GM12892 (cell line): ENCODE measurements around the gene TAS2R14.

Experiments
- DNase-seq: peaks from one replicate; pipeline ENCODE4 v3.0.0; 2011; ENCODE audit not compliant: insufficient read length
- FAIRE-seq: peaks from 2 replicates; lab custom pipeline; 2011; peaks lifted over from hg19 to GRCh38; lab: Jason Lieb, UNC
- POLR2A ChIP-seq: IDR thresholded peaks from 2 replicates; pipeline ENCODE4 v1.6.1; 2011; ENCODE audit warnings: low read depth, low read length, control low read depth
- POLR2AphosphoS5 ChIP-seq: IDR thresholded peaks from 2 replicates; pipeline ENCODE4 v1.6.1; 2011; ENCODE audit warnings: low read depth, low read length, control low read depth
- TAF1 ChIP-seq: IDR thresholded peaks from 2 replicates; pipeline ENCODE4 v1.6.1; 2011; ENCODE audit warnings: low read depth, mild to moderate bottlenecking, control low read depth, low read length, borderline replicate concordance

The TAS2R14 gene

DNA sequence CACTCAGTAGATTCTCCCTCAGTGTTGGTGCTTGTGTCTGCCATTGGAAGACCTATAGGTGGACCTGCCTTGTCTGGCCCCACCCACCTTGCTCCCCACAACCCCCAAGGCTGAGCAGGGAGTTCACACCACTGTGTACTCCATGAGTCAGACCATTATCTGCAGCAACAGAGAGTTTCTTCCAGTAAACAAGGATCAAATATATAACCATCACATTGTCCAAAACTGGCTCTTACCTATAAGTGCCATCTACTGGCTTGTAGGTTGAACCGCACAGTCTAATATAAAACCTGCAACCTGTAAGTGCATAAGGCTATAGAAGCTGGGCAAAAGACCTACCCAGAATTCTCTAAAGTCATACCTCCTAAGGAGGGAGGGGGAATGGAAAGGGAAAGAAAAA lies 37.6 kb downstream of the TAS2R14 start:
- TF ChIP-seq POLR2A: no peak
- TF ChIP-seq TAF1: no peak
- no peak for TF ChIP-seq POLR2AphosphoS5
- DNase-seq: no peak
- no peak for FAIRE-seq

DNA sequence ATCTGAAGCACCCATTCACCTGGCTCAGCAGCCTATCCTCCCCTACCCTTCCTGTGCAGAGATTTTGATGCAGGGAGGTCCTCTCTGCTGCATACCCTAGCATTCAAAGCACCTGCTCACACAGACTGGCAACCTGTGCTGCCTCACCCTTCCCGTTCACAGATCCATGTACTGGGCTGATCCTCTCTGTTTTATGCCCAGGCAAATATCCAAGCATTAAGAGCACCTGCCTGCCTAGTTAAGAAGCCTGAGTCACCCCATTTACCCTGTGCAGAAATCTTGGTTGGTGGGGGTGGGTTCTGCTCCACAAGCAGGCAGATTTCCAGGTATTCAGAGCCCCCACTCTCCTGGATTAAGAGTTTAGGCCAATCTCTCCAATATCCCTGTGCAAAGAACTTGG lies 38.1 kb downstream of the TAS2R14 start:
- no peak for TF ChIP-seq POLR2A
- no peak for TF ChIP-seq TAF1
- TF ChIP-seq POLR2AphosphoS5: no peak
- FAIRE-seq: no peak
- DNase-seq: no peak

GRCh38 chr12:10900530-10900929 lies 38.5 kb downstream of the TAS2R14 start:
- no peak for FAIRE-seq
- TF ChIP-seq POLR2A (no peak), TAF1 (no peak)
- DNase-seq: no peak

DNA sequence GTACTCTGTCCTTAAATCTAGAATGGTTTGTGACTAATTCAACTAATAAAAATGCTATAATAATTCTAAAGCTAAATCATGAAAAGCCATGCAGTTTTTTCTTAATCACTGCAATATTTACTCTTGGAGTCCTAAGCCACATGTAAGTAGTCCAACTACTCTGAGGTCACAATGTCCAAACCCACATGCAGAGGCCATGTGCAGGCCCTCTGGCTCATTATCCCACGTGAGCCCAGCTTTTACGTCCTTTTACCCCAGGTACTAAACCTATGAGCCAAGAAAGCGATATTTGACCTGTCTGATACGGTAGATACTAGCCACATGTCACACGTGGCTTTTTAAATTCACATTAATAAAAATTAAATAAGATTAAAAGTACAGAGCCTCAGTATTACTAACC lies 42.2 kb downstream of the TAS2R14 start:
- no peak for FAIRE-seq
- no peak for DNase-seq
- TF ChIP-seq POLR2AphosphoS5: no peak

GRCh38 chr12:10891937-10892336 lies 47.1 kb downstream of the TAS2R14 start:
- FAIRE-seq (no peak), DNase-seq (no peak)
- TF ChIP-seq POLR2AphosphoS5 (no peak), POLR2A (no peak), TAF1 (no peak)

DNA sequence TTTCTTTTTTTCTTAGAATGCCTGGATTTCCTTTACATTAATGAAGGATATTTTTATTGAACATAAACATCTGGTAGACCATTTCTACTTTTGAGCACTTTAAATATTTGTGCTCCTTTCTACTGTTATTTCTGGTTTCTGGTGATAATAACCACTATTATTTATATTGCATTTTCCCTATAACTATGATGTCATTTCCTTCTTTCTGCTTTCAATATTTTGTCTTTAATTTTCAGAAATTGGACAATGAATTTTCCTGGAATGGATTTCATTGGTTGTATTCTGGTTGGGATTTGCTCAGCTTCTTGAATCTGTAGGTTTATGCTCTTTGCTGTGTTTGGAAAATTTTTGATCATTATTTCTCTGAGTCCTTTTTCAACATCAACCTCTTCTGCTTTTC lies 49.8 kb downstream of the TAS2R14 start:
- no peak for DNase-seq

More for the DNA sequence above, 49.8 kb downstream of the TAS2R14 start:
- TF ChIP-seq POLR2AphosphoS5 (no peak), TAF1 (no peak), POLR2A (no peak)
- FAIRE-seq: no peak
